NCI-H1930 (cell line): ENCODE measurements around the gene DEFB116.
"Not testable (repeated sequence)": the region's sequence is repeated elsewhere in the genome, so short reads cannot be mapped to it uniquely, and the experiment has no call there.

Source experiments
- DNase-seq, 2 experiments: peaks; one replicate each; lab custom pipeline; 2025; lab: John Stamatoyannopoulos, UW

DEFB116 gene

GRCh38 chr20:31308535-31309162 is at the start of gene DEFB116:
Gene DEFB116 (minus strand): TSS chr20:31308585. CDS start chr20:31308585, 0 bp downstream.
- DNase-seq, result no peak

- no peak for DNase-seq
Measured at GRCh38 chr20:31355981-31356380, 47.6 kb upstream of the DEFB116 start.

GRCh38 chr20:31341470-31341869 is 33.1 kb upstream of the DEFB116 start:
- DNase-seq, result no peak

- no peak for DNase-seq
Measured at GRCh38 chr20:31330893-31331292, 22.5 kb upstream of the DEFB116 start.

- no peak for DNase-seq
Measured at GRCh38 chr20:31322504-31322903, 14.1 kb upstream of the DEFB116 start.

- not testable (repeated sequence) for DNase-seq
Measured at GRCh38 chr20:31284964-31285363, 23.4 kb downstream of the DEFB116 start.

GRCh38 chr20:31278178-31278577 is 30.2 kb downstream of the DEFB116 start:
- no peak for DNase-seq

- no peak for DNase-seq
Measured at GRCh38 chr20:31274441-31274840, 33.9 kb downstream of the DEFB116 start.

- DNase-seq, result no peak
Measured at GRCh38 chr20:31260326-31260932, 48.0 kb downstream of the DEFB116 start.

- no peak for DNase-seq
Measured at GRCh38 chr20:31257364-31257763, 51.0 kb downstream of the DEFB116 start, which contains the start of gene DEFB115. Gene DEFB115 (plus strand): TSS chr20:31257664. CDS start chr20:31257664, 0 bp downstream.

GRCh38 chr20:31256959-31257358 is 51.4 kb downstream of the DEFB116 start:
- DNase-seq, result no peak
